AG09319 (cell line): Measurements from ENCODE around the gene PDE7B.

Source experiments
- DNase-seq: peaks from one replicate; pipeline ENCODE4 v3.0.0-alpha.2; 2010; ENCODE audit warnings: low read depth; ENCODE audit errors: extremely low read depth
- TF ChIP-seq, protein P1 (sequence below): IDR thresholded peaks from 2 replicates; pipeline ENCODE4 v1.5.1; 2011; ENCODE audit warnings: low read depth, mild to moderate bottlenecking, inconsistent platforms, low read length, moderate library complexity

Gene PDE7B

DNA sequence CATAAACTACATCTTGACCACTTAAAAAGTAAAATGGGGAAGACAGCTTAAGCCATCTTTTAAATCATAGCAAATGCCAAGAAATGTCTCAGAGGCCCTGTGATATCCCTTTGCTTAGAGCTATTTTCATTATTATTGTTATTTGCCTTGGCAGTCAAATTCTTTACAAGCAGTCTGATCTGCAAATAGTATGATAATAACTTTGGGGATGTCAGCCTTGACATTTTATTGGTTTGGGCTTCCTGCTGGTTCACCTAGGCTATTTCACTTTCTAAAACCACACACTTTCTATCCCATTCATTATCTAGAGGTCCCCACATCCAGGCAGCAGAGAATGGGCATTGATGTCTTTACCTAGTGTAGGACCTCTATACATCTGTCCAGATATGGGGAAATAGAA lies 125.1 kb downstream of the PDE7B start:
- DNase-seq: no peak
- TF ChIP-seq, protein P1, sequence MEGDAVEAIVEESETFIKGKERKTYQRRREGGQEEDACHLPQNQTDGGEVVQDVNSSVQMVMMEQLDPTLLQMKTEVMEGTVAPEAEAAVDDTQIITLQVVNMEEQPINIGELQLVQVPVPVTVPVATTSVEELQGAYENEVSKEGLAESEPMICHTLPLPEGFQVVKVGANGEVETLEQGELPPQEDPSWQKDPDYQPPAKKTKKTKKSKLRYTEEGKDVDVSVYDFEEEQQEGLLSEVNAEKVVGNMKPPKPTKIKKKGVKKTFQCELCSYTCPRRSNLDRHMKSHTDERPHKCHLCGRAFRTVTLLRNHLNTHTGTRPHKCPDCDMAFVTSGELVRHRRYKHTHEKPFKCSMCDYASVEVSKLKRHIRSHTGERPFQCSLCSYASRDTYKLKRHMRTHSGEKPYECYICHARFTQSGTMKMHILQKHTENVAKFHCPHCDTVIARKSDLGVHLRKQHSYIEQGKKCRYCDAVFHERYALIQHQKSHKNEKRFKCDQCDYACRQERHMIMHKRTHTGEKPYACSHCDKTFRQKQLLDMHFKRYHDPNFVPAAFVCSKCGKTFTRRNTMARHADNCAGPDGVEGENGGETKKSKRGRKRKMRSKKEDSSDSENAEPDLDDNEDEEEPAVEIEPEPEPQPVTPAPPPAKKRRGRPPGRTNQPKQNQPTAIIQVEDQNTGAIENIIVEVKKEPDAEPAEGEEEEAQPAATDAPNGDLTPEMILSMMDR: no peak

DNA sequence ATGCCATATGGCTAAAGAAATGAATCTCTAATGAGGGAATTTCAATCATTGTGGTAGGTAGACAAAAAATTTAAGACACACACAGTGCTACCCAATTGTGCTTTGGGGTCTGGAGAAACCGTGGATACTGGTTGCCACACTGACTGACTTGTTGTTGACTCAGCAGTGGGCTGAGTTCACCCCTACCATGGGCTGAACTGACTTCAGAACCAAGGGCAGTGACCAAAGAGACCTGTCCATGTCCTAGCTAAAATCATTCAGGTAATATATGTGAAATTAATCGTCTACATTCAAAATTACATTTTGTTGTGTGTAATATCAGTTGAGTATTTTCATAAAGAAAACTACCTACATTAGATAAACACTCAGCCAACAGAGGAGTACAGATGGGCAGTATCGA lies 131.6 kb downstream of the PDE7B start:
- TF ChIP-seq, protein P1: no peak
- no peak for DNase-seq

DNA sequence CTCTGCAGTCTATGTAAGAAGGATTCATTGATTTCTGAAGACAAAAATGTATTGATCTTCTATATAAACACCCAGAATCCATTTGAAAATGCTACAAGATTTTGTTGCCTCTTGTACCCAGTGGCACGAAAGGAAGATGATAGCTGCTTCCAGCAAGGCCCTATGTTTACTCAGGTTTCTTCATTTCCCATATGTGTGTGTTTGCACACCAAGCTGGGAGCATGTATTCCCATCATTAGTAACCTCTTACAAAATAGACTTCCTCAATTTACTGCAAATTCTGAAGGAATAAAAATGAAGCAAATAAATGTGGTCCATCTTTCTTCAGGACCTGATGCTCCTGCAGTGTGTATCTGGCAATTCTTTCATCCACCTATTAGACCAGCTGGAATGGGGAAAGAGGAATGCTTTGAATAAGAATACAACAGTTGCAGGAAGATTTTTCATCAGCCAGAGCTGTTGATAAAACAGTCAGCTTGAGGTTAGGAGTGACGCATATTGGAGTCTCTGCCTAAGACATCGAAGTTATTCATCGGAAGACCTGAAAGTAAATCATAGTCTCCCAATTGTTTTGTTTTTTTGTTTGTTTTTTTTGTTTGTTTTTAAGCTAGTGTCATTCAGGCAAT lies 132.3 kb downstream of the PDE7B start:
- TF ChIP-seq, protein P1: no peak
- DNase-seq: no peak

DNA sequence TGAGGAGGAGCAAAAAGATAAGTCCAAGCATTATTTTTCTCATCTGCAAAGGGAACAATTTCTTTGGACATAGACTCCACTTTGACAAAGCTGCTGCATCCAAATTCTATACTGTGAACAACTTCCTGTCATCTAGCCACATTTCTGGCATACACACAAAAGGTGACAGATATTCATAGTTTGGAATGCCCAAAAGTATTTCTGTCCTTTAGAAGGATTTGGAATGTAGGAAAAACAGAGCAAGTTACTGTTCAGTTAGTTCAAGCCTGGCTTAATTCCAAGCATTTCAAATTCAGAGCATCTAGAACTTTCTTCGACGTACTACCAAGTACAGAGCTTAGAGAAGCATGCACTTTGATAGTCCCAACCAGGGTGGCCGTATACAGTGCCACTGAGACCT lies 134.0 kb downstream of the PDE7B start:
- DNase-seq: no peak
- TF ChIP-seq, protein P1: no peak

DNA sequence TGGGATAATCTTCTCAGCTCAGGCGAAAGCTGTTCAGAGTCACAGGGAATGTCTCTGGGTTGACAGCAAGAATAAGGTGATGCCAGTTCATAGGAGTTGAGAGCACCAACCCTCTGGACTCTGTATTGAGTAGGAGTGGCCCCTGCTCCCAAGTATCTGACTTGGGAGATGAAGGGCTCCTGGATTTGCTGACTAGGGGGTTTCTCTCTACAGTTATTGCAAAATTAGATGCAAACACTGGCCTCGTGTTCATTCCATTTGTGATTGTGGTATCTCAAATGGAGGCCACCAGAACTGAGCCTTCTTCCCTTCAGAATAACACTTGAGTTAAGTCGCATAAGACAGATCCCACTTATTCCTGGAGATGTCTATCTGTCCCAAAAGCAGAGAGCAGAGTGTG lies 135.7 kb downstream of the PDE7B start:
- no peak for DNase-seq
- TF ChIP-seq, protein P1: no peak

DNA sequence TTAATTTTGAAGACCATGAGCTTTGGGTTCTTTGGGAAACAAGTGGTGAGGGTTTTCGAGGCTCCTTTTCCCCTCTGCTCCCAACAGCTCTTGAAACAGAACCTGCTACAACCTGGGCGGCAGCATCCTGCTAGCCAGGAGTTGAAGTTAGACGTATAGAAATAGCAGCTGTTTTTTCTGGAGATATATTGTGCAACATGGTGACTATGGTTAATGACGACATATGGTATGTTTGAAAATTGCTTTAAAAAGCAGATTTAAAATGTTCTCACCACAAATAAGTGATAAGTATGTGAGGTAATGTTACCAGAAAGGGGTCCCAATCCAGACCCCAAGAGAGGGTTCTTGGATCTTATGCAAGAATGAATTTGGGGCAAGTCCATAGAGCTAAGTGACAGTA lies 138.9 kb downstream of the PDE7B start:
- DNase-seq: no peak
- TF ChIP-seq, protein P1: no peak

DNA sequence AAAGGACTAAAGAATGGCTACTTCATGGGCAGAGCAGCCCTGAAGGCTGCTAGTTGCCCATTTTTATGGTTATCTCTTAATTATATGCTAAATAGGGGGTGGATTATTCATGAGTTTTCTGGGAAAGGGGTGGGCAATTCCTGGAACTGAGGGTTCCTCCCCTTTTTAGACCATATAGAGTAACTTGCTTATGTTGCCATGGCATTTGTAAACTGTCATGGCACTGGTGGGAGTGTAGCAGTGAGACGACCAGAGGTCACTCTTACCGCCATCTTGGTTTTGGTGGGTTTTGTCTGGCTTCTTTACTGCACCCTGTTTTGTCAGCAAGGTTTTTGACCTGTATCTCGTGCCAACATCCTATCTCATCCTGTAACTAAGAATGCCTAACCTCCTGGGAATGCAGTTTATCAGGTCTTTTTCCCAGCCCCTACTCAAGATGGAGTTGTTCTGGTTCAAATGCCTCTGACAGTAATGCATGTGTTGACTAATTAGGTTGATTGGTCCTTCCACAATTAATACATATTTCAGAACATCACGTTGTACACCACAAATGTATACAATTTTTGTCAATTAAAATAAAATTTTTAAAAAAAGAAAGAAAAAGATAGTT lies 139.5 kb downstream of the PDE7B start:
- no peak for DNase-seq

More for the DNA sequence above, 139.5 kb downstream of the PDE7B start:
- TF ChIP-seq, protein P1: no peak
